Natural killer cell treated with Interleukin-12 subunit alpha and Interleukin-12 subunit beta and Interleukin-15 and Interleukin-18, amount 100 ng/mL, for 72 hours (primary cell): ENCODE measurements around the gene PTCD3. TPM values are rescaled to one million over a fixed set of nuclear protein-coding genes. Genes with fewer than 3 reads are reported as not detected.

Source experiments
- ATAC-seq, 2 donors: fragments of 150-1000 bp; cut with Tn5 transposase in 1 of 2; sonication (Bioruptor Pico), chemical (Tn5 transposase) in 1 of 2; 2 replicates each; pipeline ENCODE4 v1.10.0; 2021
- DNase-seq: peaks from one replicate; pipeline ENCODE4 v3.0.0; 2022; ENCODE audit warnings: low spot score
- H3K27ac Mint-ChIP-seq, 2 donors: 1 replicate in 1 of 2; 2 replicates in 1 of 2; pipeline ENCODE4 v1.8.0; 2022; ENCODE audit warnings: mixed read lengths in 2 of 2, mild to moderate bottlenecking in 1 of 2, moderate library complexity in 1 of 2
- H3K27me3 Mint-ChIP-seq, 2 donors: 1 replicate in 1 of 2; 2 replicates in 1 of 2; pipeline ENCODE4 v1.8.0; 2022; ENCODE audit warnings: mixed read lengths in 2 of 2
- H3K36me3 Mint-ChIP-seq: one replicate; pipeline ENCODE4 v1.8.0; 2022; ENCODE audit warnings: mixed read lengths
- H3K4me1 Mint-ChIP-seq, 2 donors: 1 replicate in 1 of 2; 2 replicates in 1 of 2; pipeline ENCODE4 v1.8.0; 2022; ENCODE audit warnings: low read depth in 2 of 2, mixed read lengths in 2 of 2, mild to moderate bottlenecking in 1 of 2
- H3K4me3 Mint-ChIP-seq: one replicate; pipeline ENCODE4 v1.8.0; 2022; ENCODE audit warnings: mixed read lengths
- H3K9me3 Mint-ChIP-seq: 2 replicates; pipeline ENCODE4 v1.8.0; 2022; ENCODE audit warnings: mixed read lengths
- total RNA-seq, 2 donors: library from RNA; stranded (reverse); gene quantifications; one replicate each; pipeline ENCODE4 v1.2.3, GENCODE V29; 2022

Gene PTCD3
- total RNA-seq: 100 to 1,000 TPM; 101 to 169 TPM

DNA sequence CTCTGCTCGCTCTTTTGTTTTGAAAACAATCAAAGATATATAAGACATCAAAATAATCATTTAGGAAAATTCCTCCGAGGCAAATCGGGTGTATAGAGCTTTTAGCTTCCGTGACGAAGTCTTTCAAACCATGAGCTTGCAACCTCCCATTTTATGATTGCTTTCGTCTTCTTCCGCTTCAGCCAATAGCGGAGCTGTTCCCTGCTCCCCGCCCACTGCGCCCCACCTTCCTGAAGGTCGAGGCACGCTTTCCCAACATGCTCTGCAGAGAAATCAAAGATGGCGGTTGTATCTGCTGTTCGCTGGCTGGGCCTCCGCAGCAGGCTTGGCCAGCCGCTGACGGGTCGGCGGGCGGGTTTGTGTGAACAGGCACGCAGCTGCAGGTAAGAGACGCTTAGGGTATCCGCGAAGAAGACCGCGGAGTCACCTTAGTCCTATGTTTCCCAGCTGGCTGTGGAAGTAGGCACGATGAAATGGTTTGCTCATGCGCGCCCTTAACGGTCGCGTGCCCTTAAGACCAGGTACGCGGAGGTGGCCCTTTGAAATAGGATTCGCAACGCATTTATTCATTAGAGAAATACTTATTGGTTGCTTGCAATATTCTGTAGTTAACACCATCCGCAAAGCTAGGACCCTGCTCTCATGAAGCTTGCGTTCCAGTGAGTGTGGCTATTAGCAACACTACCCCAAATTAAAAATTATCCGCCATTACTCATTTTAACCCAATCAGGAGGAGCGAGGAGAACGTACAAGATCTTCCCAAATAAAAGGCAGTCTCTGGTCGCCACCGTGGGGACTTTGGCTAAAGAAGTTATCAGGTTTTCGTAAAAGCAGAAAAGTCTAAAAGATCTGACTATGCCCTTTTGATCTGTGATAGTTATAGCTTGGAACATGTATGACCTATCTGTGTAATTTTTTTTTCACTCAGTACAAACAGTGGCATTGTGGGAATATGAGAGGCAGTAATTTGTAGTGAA is at the start of gene PTCD3:
Gene PTCD3, plus strand, starts transcription at position 267 of the 977 bp plus-strand sequence. Its CDS starts 13 bp downstream, at position 280.
- peaks cover 48 to 71% of the 10 kb centered on the region in 2 donors for H3K4me1 Mint-ChIP-seq
- H3K27ac Mint-ChIP-seq: peak within 1 kb of the TSS; percentile 99 to 100
- peak within 1 kb of the TSS; percentile 99 for H3K4me3 Mint-ChIP-seq
- no peaks in the 10 kb centered on the region for H3K27me3 Mint-ChIP-seq
- DNase-seq (peak; percentile 96), ATAC-seq (peak; percentile 95 to 97)
- no peaks in the 10 kb centered on the region for H3K9me3 Mint-ChIP-seq
- H3K36me3 Mint-ChIP-seq: peaks cover 30% of the 10 kb centered on the region

GRCh38 chr2:86056590-86057331 is 49.3 kb upstream of the PTCD3 start:
- ATAC-seq (no peak), DNase-seq (no peak)
- Mint-ChIP-seq H3K27ac (no peak overlapping the region), H3K4me3 (no peak overlapping the region), H3K4me1 (no peaks in the 10 kb centered on the region), H3K36me3 (peaks cover 22% of the 10 kb centered on the region), H3K27me3 (no peaks in the 10 kb centered on the region), H3K9me3 (no peaks in the 10 kb centered on the region)

GRCh38 chr2:86062043-86062442 is 44.0 kb upstream of the PTCD3 start:
- ATAC-seq (no peak), DNase-seq (no peak)
- Mint-ChIP-seq H3K9me3 (no peaks in the 10 kb centered on the region), H3K4me1 (no peaks in the 10 kb centered on the region), H3K27me3 (no peaks in the 10 kb centered on the region), H3K27ac (no peak overlapping the region), H3K4me3 (no peak overlapping the region), H3K36me3 (peaks cover 52% of the 10 kb centered on the region)

DNA sequence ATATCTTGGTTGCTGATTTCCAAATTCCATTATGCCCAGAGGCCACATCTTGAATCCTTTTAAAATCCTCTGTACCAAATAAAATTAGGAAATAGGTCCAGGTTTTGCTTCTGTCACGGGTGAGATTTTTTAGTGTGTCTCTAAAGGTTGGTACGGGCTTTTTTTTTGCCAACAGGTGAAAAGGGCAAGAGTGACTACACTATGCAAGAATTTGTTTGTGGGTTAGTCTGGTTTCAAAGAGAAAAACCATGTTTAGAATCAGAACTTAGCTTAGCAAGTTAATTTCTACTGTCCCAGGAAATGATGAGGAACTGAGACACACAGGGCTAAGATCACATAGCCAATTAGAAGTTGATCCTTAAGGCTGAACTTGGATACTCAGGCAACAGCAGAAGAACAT is 42.0 kb upstream of the PTCD3 start:
- Mint-ChIP-seq H3K4me3 (no peak overlapping the region), H3K9me3 (no peaks in the 10 kb centered on the region), H3K27ac (no peak overlapping the region), H3K36me3 (peaks cover 48% of the 10 kb centered on the region), H3K27me3 (no peaks in the 10 kb centered on the region), H3K4me1 (peaks cover 4 to 6% of the 10 kb centered on the region in 2 donors)
- ATAC-seq (no peak), DNase-seq (no peak)

GRCh38 chr2:86065512-86065911 is 40.5 kb upstream of the PTCD3 start:
- Mint-ChIP-seq H3K9me3 (no peaks in the 10 kb centered on the region), H3K4me3 (no peak overlapping the region), H3K36me3 (peaks cover 44% of the 10 kb centered on the region), H3K27me3 (no peaks in the 10 kb centered on the region), H3K27ac (peak overlapping the region in 1 of 2 donors; percentile 38), H3K4me1 (peaks cover 9 to 11% of the 10 kb centered on the region in 2 donors)
- no peak for ATAC-seq
- no peak for DNase-seq

DNA sequence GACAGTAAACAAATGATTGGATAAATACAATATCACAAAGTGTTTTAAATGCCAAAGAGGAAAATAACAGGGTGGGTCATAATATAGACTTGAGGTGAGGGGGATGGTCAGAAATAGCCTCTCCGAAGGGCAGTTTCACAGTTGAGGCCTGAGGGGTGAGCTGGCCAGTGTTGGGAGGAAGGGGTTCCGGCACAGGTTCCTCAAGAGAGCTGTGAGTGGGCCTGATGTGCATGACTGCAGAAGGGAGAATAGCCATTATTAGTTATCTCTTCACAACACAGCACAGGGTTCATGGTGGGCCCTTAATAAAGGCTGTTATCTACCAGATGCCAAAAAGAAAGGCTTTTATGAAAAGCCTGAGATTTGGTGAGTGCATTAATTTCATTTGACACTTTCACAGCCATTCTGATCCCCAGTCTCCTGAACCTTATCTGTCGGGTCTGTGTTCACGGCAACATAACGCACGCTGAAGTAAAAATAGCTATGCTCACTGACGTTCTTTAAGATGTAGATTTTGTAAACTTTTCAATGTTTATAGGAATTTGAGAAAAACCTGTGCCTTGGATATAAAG is 39.9 kb upstream of the PTCD3 start:
- DNase-seq: no peak
- Mint-ChIP-seq H3K4me1 (peaks cover 9 to 11% of the 10 kb centered on the region in 2 donors), H3K27me3 (no peaks in the 10 kb centered on the region), H3K4me3 (no peak overlapping the region), H3K9me3 (no peaks in the 10 kb centered on the region), H3K27ac (peak overlapping the region in 1 of 2 donors; percentile 38), H3K36me3 (peaks cover 44% of the 10 kb centered on the region)
- ATAC-seq: no peak

- Mint-ChIP-seq H3K9me3 (no peaks in the 10 kb centered on the region), H3K4me3 (no peak overlapping the region), H3K4me1 (peaks cover 9 to 11% of the 10 kb centered on the region in 2 donors), H3K36me3 (peaks cover 49% of the 10 kb centered on the region), H3K27ac (peak overlapping the region; percentile 24 to 47), H3K27me3 (no peaks in the 10 kb centered on the region)
- no peak for ATAC-seq
- no peak for DNase-seq
Measured at GRCh38 chr2:86066915-86067314, 39.1 kb upstream of the PTCD3 start.

DNA sequence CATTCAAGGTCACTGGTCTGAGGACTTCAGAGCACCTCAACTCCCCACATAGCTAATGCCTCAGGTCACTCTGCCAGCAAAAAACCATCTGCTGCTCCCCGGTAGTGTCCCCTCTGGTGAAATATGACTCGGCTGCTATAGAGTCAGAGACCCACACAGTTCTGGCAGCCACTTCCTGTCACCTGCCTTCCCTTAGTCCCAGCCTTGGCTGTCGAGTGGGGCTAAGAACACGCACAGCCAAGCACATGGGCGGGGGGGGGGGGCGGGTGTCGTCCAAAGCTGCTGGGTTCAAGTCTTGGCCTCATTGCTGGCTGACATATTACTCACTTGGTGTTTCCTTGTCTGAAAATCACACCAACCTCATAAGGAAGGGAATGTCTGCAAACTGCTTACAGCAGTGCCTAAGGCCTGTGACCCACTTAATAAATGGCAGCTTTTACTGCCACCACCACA is 37.9 kb upstream of the PTCD3 start:
- peaks cover 41% of the 10 kb centered on the region for H3K36me3 Mint-ChIP-seq

GRCh38 chr2:86068648-86069047 is 37.4 kb upstream of the PTCD3 start:
- Mint-ChIP-seq H3K9me3 (no peaks in the 10 kb centered on the region), H3K36me3 (peaks cover 39% of the 10 kb centered on the region), H3K27me3 (no peaks in the 10 kb centered on the region), H3K4me1 (peaks cover 17 to 21% of the 10 kb centered on the region in 2 donors), H3K27ac (no peak overlapping the region), H3K4me3 (no peak overlapping the region)
- no peak for DNase-seq
- no peak for ATAC-seq

More for the DNA sequence above, 37.9 kb upstream of the PTCD3 start:
- Mint-ChIP-seq H3K4me3 (no peak overlapping the region), H3K27ac (peak overlapping the region; percentile 28 to 47), H3K4me1 (peaks cover 17% of the 10 kb centered on the region in 2 donors), H3K9me3 (no peaks in the 10 kb centered on the region), H3K27me3 (no peaks in the 10 kb centered on the region)
- DNase-seq (peak; percentile 67), ATAC-seq (peak; percentile 92 to 98)

- H3K4me3 Mint-ChIP-seq: no peak overlapping the region
- no peak for ATAC-seq
- no peaks in the 10 kb centered on the region for H3K9me3 Mint-ChIP-seq
- H3K36me3 Mint-ChIP-seq: peaks cover 36% of the 10 kb centered on the region
- H3K27me3 Mint-ChIP-seq: no peaks in the 10 kb centered on the region
- DNase-seq: no peak
- H3K4me1 Mint-ChIP-seq: peaks cover 17 to 23% of the 10 kb centered on the region in 2 donors
- no peak overlapping the region for H3K27ac Mint-ChIP-seq
Measured at GRCh38 chr2:86069091-86069685, 36.8 kb upstream of the PTCD3 start.

DNA sequence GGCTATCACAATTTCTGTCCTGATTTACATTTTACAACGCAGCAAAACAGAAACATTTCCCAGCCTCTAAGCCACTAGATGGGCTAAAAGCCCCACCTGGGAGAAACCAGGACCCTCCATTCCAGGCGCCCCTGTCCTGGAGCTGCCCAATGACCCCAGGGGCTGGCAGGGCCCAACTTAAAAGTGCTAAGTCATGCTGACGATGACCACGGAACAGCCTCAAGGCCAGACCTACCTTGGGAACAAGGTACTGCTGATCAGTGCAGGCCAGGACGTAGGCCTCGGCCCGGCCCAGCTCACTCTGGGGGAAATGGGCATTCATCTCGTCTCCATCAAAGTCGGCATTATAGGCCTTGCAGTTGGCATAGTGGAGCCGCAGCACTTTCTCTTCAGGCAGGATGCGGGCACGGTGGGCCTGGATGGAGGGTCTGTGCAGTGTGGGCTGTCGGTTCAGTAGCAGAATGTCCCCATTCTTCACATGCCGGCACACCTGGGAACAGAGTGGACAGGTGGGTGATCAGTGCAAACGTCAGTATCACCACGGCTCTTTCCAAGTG is 36.2 kb upstream of the PTCD3 start:
- H3K4me3 Mint-ChIP-seq: no peak overlapping the region
- no peak overlapping the region for H3K27ac Mint-ChIP-seq
- peaks cover 17 to 23% of the 10 kb centered on the region in 2 donors for H3K4me1 Mint-ChIP-seq
- H3K36me3 Mint-ChIP-seq: peaks cover 31% of the 10 kb centered on the region
- DNase-seq: no peak
- H3K27me3 Mint-ChIP-seq: no peaks in the 10 kb centered on the region
- ATAC-seq: no peak
- no peaks in the 10 kb centered on the region for H3K9me3 Mint-ChIP-seq

DNA sequence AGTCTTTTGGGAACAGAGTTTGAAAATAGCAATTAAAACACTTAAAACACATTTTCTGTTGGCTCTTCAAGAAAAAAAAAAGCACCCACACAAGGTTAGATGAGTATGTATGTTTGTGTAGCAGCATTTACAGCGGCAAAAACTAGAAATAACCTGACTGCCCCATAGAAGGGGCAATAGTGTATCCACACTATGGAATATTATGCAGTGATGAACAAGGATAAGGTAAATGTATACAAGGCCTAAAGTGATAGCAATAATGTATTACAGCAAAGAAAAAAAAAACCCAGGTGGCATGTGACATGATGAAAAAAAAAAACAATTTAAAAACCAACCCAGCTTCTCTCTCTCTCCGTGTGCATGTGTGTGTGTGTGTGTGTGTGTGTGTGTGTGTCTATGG is 35.2 kb upstream of the PTCD3 start:
- peaks cover 21% of the 10 kb centered on the region for H3K36me3 Mint-ChIP-seq

GRCh38 chr2:86072271-86072858 is 33.7 kb upstream of the PTCD3 start:
- H3K36me3 Mint-ChIP-seq: peaks cover 21% of the 10 kb centered on the region
- ATAC-seq (no peak), DNase-seq (no peak)
- no peaks in the 10 kb centered on the region for H3K27me3 Mint-ChIP-seq
- H3K9me3 Mint-ChIP-seq: no peaks in the 10 kb centered on the region
- H3K4me3 Mint-ChIP-seq: no peak overlapping the region
- peaks cover 17 to 23% of the 10 kb centered on the region in 2 donors for H3K4me1 Mint-ChIP-seq
- H3K27ac Mint-ChIP-seq: peak overlapping the region; percentile 67 to 76

More for the DNA sequence above, 35.2 kb upstream of the PTCD3 start:
- peaks cover 17 to 23% of the 10 kb centered on the region in 2 donors for H3K4me1 Mint-ChIP-seq
- peak overlapping the region in 1 of 2 donors; percentile 76 for H3K27ac Mint-ChIP-seq
- H3K9me3 Mint-ChIP-seq: no peaks in the 10 kb centered on the region
- no peaks in the 10 kb centered on the region for H3K27me3 Mint-ChIP-seq
- no peak overlapping the region for H3K4me3 Mint-ChIP-seq
- DNase-seq (no peak), ATAC-seq (no peak)
